GM10266 (cell line): ENCODE data around the gene TALDO1.

Source experiments
- DNase-seq: peaks from one replicate; pipeline ENCODE4 v3.0.0; 2012; ENCODE audit errors: extremely low spot score
- TF ChIP-seq, protein P1 (sequence below): IDR thresholded peaks from 2 replicates; pipeline ENCODE4 v1.5.1; 2012; ENCODE audit warnings: mild to moderate bottlenecking, low read depth; ENCODE audit not compliant: control insufficient read depth, insufficient read depth; ENCODE audit errors: missing control alignments

Gene TALDO1

DNA sequence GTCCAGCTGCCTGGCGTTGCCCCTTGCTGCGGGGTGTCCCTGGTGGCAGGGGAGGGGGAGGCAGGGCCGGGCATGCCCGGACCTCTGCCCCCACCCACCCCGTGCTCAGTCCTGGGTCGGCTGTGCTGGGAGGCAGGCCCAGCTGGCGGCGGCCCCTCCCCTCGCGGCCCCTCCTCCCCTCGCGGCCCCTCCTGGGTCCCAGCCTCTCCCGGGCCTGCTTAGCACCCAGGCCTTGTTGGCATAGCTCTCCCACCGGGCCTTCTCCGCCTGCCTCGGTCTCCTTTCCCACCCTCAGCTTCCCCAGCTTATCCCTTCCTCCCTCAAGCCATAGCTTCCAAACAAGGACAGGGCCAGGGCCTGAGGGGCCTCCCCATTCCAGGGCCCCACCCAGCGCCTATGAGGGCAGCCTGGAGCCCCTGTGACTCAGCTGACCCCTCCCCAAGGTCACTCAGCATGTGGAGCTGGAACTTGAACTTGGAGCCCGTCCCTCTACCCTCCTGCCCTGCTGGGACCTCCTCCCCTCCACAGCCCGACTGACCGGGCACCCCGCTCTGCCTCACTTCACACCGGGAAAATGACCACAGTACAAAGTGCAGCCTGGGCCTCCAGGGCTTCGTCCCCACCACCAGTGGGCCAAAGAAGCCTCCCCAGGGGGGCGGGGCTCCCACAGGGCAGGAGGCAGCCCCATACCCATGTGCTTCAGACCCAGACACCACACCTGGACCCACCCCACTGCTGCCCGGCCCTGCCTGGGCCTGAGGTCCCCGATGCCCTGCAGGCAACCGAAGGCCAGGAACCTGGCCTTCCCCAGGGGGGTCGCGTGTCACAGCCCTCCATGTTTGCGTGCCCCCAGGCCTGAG, 40.1 kb upstream of the TALDO1 start:
- TF ChIP-seq, protein P1, sequence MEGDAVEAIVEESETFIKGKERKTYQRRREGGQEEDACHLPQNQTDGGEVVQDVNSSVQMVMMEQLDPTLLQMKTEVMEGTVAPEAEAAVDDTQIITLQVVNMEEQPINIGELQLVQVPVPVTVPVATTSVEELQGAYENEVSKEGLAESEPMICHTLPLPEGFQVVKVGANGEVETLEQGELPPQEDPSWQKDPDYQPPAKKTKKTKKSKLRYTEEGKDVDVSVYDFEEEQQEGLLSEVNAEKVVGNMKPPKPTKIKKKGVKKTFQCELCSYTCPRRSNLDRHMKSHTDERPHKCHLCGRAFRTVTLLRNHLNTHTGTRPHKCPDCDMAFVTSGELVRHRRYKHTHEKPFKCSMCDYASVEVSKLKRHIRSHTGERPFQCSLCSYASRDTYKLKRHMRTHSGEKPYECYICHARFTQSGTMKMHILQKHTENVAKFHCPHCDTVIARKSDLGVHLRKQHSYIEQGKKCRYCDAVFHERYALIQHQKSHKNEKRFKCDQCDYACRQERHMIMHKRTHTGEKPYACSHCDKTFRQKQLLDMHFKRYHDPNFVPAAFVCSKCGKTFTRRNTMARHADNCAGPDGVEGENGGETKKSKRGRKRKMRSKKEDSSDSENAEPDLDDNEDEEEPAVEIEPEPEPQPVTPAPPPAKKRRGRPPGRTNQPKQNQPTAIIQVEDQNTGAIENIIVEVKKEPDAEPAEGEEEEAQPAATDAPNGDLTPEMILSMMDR, result no peak
- peak; percentile 42 for DNase-seq

DNA sequence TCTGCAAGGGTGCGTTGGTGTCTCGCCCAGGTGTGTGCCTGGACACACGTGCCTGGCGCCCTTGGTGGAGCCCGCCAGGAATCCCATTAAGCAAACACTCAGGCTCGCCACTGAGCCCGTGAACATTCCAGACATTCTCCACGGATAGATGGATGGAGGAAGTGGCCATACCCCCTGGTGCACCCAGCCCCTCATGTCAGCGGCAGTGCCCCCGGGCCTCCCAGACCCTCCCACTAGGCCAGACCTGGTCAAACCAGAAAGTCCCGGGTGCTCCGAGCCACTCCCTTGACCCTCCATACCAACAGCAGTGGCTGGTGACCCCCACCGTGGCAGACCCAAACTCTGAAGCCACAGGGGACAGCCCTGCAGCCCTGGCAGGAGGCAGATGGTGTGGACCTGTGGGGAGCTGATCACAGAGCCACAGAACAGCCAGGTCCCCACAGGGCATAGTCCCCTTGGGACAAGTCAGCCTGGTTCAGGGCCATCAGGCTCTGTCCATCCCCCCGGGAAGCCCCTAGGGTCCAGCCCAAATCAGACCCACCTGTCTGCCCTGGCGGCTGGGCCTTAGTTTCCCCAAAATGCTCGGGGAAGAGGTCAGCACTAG, 39.3 kb upstream of the TALDO1 start:
- DNase-seq, result no peak

DNA sequence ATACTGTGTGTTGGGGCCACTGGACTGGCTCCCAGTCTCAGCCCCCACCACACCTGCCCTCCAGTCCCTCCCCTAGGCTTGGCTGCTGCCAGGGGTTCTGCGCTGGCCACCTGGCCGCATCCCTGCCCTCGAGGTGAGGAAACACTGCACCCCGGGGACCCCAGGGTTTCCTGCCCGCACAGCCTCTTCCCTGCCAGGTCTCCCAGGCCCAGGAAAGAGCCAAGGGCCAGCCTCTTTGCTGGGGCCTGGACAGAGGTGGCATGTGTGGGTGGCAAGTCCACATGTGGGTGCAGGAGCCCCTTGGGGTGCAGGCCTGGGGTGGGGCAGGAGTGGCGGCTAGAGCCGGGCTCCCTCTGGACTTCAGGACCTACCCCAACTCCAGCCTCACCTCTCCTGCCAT, 38.8 kb upstream of the TALDO1 start:
- TF ChIP-seq, protein P1, result no peak
- DNase-seq, result no peak

More for the DNA sequence above, 39.3 kb upstream of the TALDO1 start:
- TF ChIP-seq, protein P1, result no peak

DNA sequence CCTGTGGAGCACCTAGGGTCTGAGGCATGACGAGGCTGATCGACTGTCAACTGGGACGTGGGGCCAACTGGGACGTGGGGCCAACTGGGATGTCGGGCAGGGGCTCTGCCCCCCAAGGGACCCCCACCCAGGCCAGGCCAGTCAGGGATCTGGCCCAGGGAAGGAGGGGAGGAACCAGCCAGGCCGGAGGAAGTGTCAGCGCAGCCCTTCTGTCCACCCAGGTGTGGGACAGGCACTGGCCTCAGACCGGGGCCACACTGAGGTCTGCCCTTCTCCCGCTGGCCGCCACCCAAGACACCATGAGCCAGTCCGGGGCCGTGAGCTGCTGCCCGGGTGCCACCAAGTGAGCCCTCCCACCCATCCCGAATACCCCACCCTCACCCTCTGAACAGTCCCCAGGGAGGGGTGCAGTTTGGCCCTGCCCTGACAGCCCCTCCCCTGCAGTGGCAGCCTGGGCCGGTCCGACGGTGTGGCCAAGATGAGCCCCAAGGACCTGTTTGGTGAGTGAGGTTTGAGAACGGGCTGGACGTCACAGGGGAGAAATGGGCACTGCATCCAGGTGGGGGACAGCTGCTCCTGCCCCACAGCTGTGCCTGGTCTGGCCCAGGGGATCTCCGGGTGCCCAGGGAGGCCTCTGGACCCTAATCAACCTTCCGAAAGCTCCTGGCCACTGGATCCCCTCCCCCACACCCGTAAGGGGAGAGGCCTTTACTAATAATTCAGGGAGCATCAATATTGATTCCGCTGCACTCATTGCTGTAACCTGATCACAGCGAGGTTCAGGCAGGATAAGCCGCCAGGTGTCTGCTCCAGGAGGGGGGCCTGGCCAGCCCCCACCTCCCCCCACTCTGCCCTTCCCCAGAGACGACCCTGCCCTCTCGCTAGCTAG, 37.9 kb upstream of the TALDO1 start:
- no peak for DNase-seq
- TF ChIP-seq, protein P1, result no peak

DNA sequence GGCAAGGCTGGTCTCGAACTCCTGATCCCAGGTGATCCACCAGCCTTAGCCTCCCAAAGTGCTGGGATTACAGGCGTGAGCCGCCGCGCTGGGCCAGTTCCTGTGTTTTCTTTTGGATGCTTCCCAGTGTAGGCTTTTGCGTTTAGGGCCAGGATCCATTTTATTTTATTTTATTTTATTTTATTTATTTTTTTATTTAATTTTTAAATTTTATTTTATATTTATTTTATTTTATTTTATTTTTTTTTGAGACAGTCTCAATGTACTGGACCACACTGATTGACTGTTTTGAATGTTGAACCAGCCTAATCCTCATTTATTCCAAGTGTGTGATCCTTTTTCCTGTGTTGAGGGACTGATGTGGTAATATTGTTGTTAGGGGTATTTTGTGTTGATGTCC, 32.8 kb upstream of the TALDO1 start:
- TF ChIP-seq, protein P1, result no peak
- no peak for DNase-seq

DNA sequence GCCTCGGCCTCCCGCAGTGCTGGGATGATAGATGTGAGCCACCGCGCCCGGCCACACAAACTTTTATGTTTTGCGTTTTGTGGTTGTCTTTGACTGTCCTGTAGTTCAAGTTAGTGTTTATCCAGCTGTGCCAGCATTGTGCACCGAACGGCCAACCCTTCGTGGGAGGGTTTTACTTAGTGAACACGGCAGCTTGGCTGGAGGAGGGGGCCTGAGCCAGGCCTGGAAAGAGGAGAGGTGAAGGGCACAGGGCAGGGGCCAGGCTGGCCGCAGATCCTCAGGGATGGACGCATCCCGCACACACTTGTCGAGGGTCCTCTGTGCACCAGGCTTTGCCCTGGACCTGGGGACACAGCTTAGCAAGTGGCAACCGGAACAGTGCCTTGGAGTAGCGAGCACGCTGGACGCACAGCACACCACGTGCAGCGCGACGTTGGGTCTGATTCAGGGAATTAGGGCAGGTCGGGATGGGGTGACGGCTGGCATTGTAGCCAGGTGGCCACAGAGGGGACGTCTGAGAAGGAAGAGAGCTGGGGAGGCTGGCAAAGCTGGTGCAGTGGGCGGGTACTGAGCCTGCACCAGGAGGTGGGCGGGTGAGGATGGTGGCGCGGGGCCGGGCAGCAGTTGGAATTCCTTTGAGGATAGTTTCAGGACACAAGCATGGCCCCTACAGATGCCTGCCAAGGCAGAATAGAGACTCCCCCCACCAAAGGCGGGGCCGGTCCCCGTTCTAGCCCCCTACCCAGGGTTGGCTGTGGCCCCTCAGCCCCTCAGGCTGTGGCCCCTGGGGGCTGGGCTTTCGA, 27.8 kb upstream of the TALDO1 start:
- TF ChIP-seq, protein P1, result no peak
- no peak for DNase-seq
